ENCODE results near the gene ANKRD60. TPM values are rescaled to one million over a fixed set of nuclear protein-coding genes. Genes with fewer than 3 reads are reported as not detected.

The ANKRD60 gene
- polyA plus RNA-seq, 1 donor from 2014 or later: not detected

DNA sequence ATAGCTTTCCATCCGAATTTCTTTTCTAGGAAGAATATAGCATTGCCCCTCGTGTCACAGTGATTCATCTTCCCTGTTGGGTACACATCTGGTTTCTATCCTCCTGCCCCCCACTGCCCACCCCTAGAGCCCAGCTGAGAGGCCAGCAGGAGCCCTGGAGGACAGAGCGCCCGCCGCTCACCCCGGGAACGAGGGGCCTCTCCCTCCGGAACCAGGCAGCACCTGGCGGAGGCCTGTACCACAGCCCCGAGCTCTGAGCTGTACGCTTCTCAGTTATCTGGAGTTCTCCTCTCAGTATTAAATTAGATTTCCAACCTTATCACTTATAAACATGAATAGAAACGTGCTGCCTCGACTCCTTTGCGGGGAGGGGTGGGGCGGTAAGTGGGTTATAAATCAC is 6.0 kb downstream of the ANKRD60 start:
- peaks cover 5 to 9% (median 5%) of the 10 kb centered on the region in 3 donors for H3K9me3 Mint-ChIP-seq
- H3K27ac Mint-ChIP-seq: no peak overlapping the region
- H3K4me3 Mint-ChIP-seq: no peak overlapping the region
- H3K27me3 Mint-ChIP-seq: peaks cover 47% of the 10 kb centered on the region
- no peaks in the 10 kb centered on the region for H3K4me1 Mint-ChIP-seq
- peaks cover 3% of the 10 kb centered on the region for H3K36me3 Mint-ChIP-seq

GRCh38 chr20:58219342-58219700 is 9.1 kb downstream of the ANKRD60 start:
- Mint-ChIP-seq H3K4me3 (no peak overlapping the region), H3K27ac (no peak overlapping the region), H3K9me3 (peaks cover 5 to 9% (median 5%) of the 10 kb centered on the region in 3 donors), H3K36me3 (peaks cover 1% of the 10 kb centered on the region), H3K27me3 (peaks cover 25% of the 10 kb centered on the region), H3K4me1 (no peaks in the 10 kb centered on the region)

DNA sequence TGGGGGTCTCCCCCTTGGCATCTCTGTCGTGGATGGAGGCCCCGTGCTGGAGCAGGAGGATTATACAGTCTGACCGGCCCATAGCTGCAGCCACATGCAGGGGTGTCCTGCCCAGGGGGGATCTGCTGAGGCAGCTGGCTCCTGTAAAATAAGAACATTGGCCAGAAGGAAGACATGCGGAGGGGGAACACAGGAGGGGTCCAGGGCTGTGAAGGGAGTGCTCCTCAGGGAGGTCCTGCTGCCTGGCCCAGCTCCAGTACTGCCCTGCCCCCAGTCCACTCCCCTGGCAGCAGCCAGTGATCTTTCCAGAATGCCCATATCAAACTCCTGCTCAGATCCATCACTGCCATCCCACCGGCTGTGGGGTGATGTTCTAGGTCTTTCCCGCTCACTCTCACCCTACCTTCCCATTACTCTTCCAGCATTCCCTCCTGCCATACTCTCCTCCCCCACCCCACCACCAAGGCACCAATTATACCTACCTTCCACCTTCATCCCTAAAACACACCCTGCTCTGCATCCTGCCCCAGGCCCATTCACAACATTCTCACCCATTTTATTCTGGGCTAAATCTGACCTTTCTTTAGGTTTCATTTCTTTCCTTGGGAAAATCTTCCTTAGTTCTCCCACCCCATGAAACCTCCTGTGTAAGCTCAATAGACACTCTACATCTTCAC is 9.7 kb downstream of the ANKRD60 start:
- H3K36me3 Mint-ChIP-seq: peaks cover 1% of the 10 kb centered on the region
- H3K9me3 Mint-ChIP-seq: peaks cover 5 to 9% (median 5%) of the 10 kb centered on the region in 3 donors
- H3K4me1 Mint-ChIP-seq: no peaks in the 10 kb centered on the region
- H3K27me3 Mint-ChIP-seq: peaks cover 26% of the 10 kb centered on the region
- H3K4me3 Mint-ChIP-seq: no peak overlapping the region
- no peak overlapping the region for H3K27ac Mint-ChIP-seq

- Mint-ChIP-seq H3K27ac (no peak overlapping the region), H3K36me3 (peaks cover 1% of the 10 kb centered on the region), H3K9me3 (peaks cover 5 to 9% (median 5%) of the 10 kb centered on the region in 3 donors), H3K4me3 (no peak overlapping the region), H3K4me1 (no peaks in the 10 kb centered on the region), H3K27me3 (peaks cover 25% of the 10 kb centered on the region)
Observed at GRCh38 chr20:58216334-58216733, 12.1 kb downstream of the ANKRD60 start.

- peaks cover 1% of the 10 kb centered on the region for H3K36me3 Mint-ChIP-seq
- H3K4me3 Mint-ChIP-seq: no peak overlapping the region
- H3K27me3 Mint-ChIP-seq: peaks cover 23% of the 10 kb centered on the region
- H3K27ac Mint-ChIP-seq: peak overlapping the region in 1 of 3 donors; percentile 74
- peaks cover 5 to 9% (median 5%) of the 10 kb centered on the region in 3 donors for H3K9me3 Mint-ChIP-seq
- no peaks in the 10 kb centered on the region for H3K4me1 Mint-ChIP-seq
Observed at GRCh38 chr20:58215116-58215515, 13.3 kb downstream of the ANKRD60 start.

DNA sequence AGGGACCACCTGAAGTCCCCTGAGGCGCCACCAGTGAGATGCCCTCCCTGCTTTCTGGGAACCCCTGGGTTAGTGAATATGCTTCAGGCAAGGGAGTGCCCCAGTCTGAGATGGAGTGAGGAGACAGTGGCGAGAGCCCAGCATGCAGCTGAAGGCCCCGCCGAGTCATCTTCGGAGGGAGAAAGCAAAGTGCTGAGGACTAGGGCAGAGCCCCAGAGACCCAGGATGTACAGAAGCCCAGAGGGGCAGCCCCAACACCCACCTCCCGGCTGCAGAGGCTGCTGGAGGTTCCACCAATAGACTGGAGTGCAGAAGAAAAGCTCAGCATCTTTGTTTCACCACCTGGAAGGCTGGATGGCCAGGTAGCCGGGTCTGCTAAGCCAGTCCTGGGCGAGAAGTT is 14.1 kb downstream of the ANKRD60 start:
- Mint-ChIP-seq H3K4me3 (no peak overlapping the region), H3K27ac (no peak overlapping the region), H3K36me3 (peaks cover 1% of the 10 kb centered on the region), H3K27me3 (peaks cover 18% of the 10 kb centered on the region), H3K9me3 (peaks cover 5 to 9% (median 5%) of the 10 kb centered on the region in 3 donors), H3K4me1 (peaks cover 2 to 6% (median 3%) of the 10 kb centered on the region in 3 donors)

GRCh38 chr20:58213716-58214115 is 14.7 kb downstream of the ANKRD60 start:
- Mint-ChIP-seq H3K27ac (no peak overlapping the region), H3K36me3 (no peaks in the 10 kb centered on the region), H3K4me1 (peaks cover 2 to 6% (median 3%) of the 10 kb centered on the region in 3 donors), H3K9me3 (peaks cover 0 to 3% (median under 1%) of the 10 kb centered on the region in 3 donors), H3K4me3 (no peak overlapping the region), H3K27me3 (peaks cover 13% of the 10 kb centered on the region)

DNA sequence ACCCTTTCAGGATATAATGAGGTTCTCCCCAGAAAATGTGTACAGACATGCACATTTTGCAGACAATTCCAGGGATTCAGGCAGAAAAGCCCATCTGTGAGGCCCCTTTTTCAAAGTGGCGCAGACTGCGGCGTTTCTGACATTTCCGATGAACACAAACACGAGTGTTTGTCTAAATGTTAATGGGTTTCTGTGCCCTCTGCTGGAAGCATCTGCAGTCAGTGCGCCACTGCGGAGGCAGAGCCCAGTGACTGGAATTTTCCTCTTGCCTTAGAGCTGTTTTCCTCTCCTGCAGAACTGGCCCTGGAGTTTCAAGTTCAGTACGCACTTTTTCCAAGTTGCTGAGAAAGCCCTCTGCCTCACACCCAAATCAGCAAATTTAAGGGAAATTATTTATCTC is 15.3 kb downstream of the ANKRD60 start:
- H3K9me3 Mint-ChIP-seq: peaks cover 0 to 2% (median 0%) of the 10 kb centered on the region in 3 donors
- H3K36me3 Mint-ChIP-seq: no peaks in the 10 kb centered on the region
- peaks cover 13% of the 10 kb centered on the region for H3K27me3 Mint-ChIP-seq
- no peak overlapping the region for H3K4me3 Mint-ChIP-seq
- no peak overlapping the region for H3K27ac Mint-ChIP-seq
- peaks cover 2 to 6% (median 3%) of the 10 kb centered on the region in 3 donors for H3K4me1 Mint-ChIP-seq

DNA sequence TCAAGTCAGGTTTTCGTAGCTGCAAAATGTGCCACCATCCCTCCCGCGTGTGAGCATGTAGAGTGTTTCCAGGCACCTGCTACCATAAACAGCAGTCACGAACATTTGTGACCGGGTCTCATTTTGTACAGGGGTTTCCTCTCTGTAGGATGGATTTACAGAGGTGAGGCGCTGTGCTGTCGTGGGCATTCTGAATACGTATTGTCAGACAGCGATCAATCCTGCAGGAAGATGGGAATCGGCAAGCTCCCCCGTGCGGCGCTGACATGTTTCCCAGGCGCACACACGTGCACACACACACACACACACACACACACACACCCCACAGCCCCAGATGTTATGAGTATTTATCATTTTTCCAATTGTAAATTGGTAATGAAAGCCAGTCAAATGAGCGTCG is 15.8 kb downstream of the ANKRD60 start:
- Mint-ChIP-seq H3K27ac (no peak overlapping the region), H3K36me3 (no peaks in the 10 kb centered on the region), H3K4me1 (peaks cover 2 to 6% (median 3%) of the 10 kb centered on the region in 3 donors), H3K9me3 (peaks cover 0 to 2% (median 0%) of the 10 kb centered on the region in 3 donors), H3K4me3 (no peak overlapping the region), H3K27me3 (peaks cover 11% of the 10 kb centered on the region)

- Mint-ChIP-seq H3K27ac (no peak overlapping the region), H3K27me3 (peaks cover 8% of the 10 kb centered on the region), H3K9me3 (peaks cover 0 to 3% (median 0%) of the 10 kb centered on the region in 3 donors), H3K4me3 (no peak overlapping the region), H3K4me1 (peaks cover 2 to 9% (median 6%) of the 10 kb centered on the region in 3 donors), H3K36me3 (no peaks in the 10 kb centered on the region)
Observed at GRCh38 chr20:58210398-58210747, 18.1 kb downstream of the ANKRD60 start.

DNA sequence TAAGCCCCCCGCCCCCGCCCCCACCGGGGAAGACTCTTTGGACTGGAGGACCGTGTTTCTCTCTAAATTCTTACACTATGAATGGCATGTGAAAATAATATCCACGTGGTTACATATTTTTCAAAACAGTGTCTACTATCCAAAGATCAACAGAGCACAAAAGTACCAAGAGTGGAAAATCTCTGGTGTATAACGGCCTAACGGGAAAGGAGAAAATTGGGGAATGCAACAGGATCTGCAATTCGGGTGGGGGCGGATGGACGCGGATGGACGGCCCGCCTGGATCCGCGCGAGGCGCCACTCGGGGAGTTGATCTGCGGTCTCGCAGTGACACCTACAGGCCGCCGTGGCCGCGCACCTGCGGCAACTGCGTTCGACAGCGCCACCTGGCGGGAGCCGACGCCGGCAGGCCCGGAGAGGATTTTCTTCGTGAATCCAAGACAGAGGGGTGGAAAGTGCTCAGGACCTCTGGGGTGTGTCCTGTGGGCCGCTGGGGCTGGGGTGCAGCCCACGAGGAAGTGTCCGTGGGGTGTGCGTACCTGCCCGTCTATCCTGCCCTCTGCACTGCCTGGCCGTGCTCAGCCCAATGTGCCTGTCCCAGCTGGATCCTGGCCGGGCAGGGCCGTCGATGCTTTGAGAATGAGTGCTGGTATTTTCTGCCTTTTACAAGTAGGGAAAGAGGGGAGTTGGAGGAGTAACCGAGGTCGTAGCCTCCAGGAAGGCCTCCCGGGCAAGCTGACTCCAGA is 18.6 kb downstream of the ANKRD60 start:
- Mint-ChIP-seq H3K9me3 (peaks cover 0 to 3% (median 0%) of the 10 kb centered on the region in 3 donors), H3K27ac (peak overlapping the region; percentile 8 to 87 (median 25)), H3K27me3 (peaks cover 8% of the 10 kb centered on the region), H3K36me3 (no peaks in the 10 kb centered on the region), H3K4me3 (no peak overlapping the region), H3K4me1 (peaks cover 2 to 11% (median 6%) of the 10 kb centered on the region in 3 donors)

GRCh38 chr20:58208944-58209343 is 19.5 kb downstream of the ANKRD60 start:
- peaks cover 0 to 3% (median 0%) of the 10 kb centered on the region in 3 donors for H3K9me3 Mint-ChIP-seq
- H3K27ac Mint-ChIP-seq: no peak overlapping the region
- H3K36me3 Mint-ChIP-seq: no peaks in the 10 kb centered on the region
- peaks cover 2 to 12% (median 6%) of the 10 kb centered on the region in 3 donors for H3K4me1 Mint-ChIP-seq
- H3K4me3 Mint-ChIP-seq: no peak overlapping the region
- H3K27me3 Mint-ChIP-seq: peaks cover 7% of the 10 kb centered on the region

DNA sequence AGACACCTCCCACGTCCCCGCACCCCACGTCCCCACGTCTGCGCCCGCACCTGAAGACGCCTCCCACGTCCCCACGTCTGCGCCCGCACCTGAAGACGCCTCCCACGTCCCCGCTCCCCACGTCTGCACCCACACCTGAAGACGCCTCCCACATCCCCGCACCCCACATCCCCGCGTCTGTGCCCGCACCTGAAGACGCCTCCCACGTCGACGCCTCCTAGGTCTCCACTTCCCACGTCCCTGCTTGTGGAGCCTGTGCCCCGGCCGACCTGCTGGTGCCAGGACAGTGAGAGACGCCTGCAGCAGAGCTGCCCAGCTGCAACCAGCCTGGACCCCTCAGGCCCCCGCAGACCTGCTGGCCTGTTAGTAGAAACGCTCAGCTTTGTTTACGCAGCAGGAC is 22.6 kb downstream of the ANKRD60 start:
- H3K4me1 Mint-ChIP-seq: peaks cover 2 to 12% (median 6%) of the 10 kb centered on the region in 3 donors
- H3K4me3 Mint-ChIP-seq: no peak overlapping the region
- no peaks in the 10 kb centered on the region for H3K36me3 Mint-ChIP-seq
- H3K27ac Mint-ChIP-seq: no peak overlapping the region
- peaks cover 0 to 3% (median 0%) of the 10 kb centered on the region in 3 donors for H3K9me3 Mint-ChIP-seq
- H3K27me3 Mint-ChIP-seq: no peaks in the 10 kb centered on the region

- peaks cover 0 to 1% (median 0%) of the 10 kb centered on the region in 3 donors for H3K9me3 Mint-ChIP-seq
- no peak overlapping the region for H3K27ac Mint-ChIP-seq
- H3K27me3 Mint-ChIP-seq: peaks cover 3% of the 10 kb centered on the region
- H3K4me1 Mint-ChIP-seq: peaks cover 0 to 9% (median 0%) of the 10 kb centered on the region in 3 donors
- no peaks in the 10 kb centered on the region for H3K36me3 Mint-ChIP-seq
- H3K4me3 Mint-ChIP-seq: no peak overlapping the region
Observed at GRCh38 chr20:58202044-58202443, 26.4 kb downstream of the ANKRD60 start.

- H3K36me3 Mint-ChIP-seq: no peaks in the 10 kb centered on the region
- peaks cover 0 to 9% (median 0%) of the 10 kb centered on the region in 3 donors for H3K4me1 Mint-ChIP-seq
- no peak overlapping the region for H3K27ac Mint-ChIP-seq
- no peak overlapping the region for H3K4me3 Mint-ChIP-seq
- H3K9me3 Mint-ChIP-seq: peaks cover 0 to 1% (median 0%) of the 10 kb centered on the region in 3 donors
- peaks cover 3% of the 10 kb centered on the region for H3K27me3 Mint-ChIP-seq
Observed at GRCh38 chr20:58201616-58202015, 26.8 kb downstream of the ANKRD60 start.
